ENCODE data around the gene THAP10. TPM values are rescaled to one million over a fixed set of nuclear protein-coding genes. Genes with fewer than 3 reads are reported as not detected.
"Not testable (repeated sequence)": the region's sequence is repeated elsewhere in the genome, so short reads cannot be mapped to it uniquely, and the experiment has no call there.

Gene THAP10
- total RNA-seq (1 to 10 TPM; 1.8 to 4.9 (median 4.1) TPM), polyA plus RNA-seq (3.2 TPM)
- long read RNA-seq, donor 1, transcript THAP10-201 (3 exons, 2,399 nt) = major isoform, 13 of 13 reads
- long read RNA-seq, donor 1, partial matches to known transcripts = 0 of 13 reads
- long read RNA-seq, donor 1, other reads (novel, unspliced or antisense) = 0 of 13 reads
- long read RNA-seq, donor 2, partial matches to known transcripts = 0 of 3 reads
- long read RNA-seq, donor 2, other reads (novel, unspliced or antisense) = 0 of 3 reads
- long read RNA-seq, donor 3, transcript THAP10-201 (3 exons, 2,399 nt) = major isoform, 14 of 15 reads
- long read RNA-seq, donor 3, partial matches to known transcripts = 0 of 15 reads
- long read RNA-seq, donor 3, other reads (novel, unspliced or antisense) = 0 of 15 reads
- long read RNA-seq, donor 4, transcript THAP10-201 (3 exons, 2,399 nt) = major isoform, 7 of 7 reads
- long read RNA-seq, donor 4, partial matches to known transcripts = 0 of 7 reads
- long read RNA-seq, donor 4, other reads (novel, unspliced or antisense) = 0 of 7 reads

DNA sequence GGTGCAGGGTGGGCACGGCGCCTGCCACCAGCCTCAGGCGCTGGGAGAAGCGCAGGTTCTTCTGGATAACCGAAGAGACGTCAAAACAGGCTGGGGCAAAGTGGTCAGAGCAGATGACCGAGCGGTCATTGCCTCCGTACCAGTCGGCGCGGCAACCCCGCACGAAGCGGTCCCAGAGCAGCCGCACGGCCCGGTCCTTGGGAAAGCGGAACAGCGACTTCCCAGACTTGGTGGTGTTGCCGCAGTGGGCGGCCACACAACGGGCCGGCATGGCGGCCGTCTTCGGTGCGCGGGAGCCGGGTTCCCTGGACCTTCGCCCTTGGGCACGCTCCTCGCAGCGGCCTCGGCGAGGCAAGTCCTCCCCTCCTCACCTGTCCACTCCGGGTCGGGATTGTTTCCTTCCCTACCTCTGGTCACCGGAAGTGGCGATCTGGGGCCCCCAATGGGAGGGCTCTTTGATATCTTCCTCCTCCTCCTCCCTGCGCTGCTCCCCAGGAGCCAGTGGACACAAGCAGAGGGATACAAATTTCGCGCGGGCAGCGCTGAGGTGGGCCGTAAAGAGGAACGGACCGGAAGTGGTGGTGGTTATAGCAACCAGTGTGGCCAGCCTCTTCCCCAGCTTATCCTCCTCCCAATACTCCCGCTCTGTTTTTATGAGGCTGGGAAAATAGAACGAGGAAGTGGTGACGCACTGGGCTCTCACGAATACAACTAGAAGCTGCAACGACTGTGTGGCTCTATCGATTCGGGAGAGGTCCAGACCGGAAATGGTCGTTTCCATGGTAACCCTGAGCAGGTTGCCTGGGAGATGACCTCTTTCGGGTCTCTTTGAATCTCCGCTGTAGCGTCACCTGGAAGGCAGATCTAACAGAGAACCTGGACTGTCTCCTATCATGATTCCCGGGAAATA is at the start of gene THAP10, which contains the start of gene LRRC49:
Gene THAP10, minus strand, starts transcription at position 432 of the 910 bp plus-strand sequence. Its CDS starts 161 bp downstream, at position 271.
Gene LRRC49, plus strand, starts transcription at position 825 of the 910 bp plus-strand sequence. Its CDS starts 69 bp downstream, at position 894.
- Histone ChIP-seq H3K9me3 (ENCODE audit: control insufficient read depth, low read length) (no peaks in the 10 kb centered on the region), H3K27ac (ENCODE audit: low read length) (peak within 1 kb of the TSS; percentile 71), H3K4me1 (ENCODE audit: control insufficient read depth, insufficient read depth, low read length) (no peaks in the 10 kb centered on the region), H3K27me3 (ENCODE audit: control insufficient read depth, insufficient read depth) (no peaks in the 10 kb centered on the region), H3K4me3 (ENCODE audit: low read length) (peak within 1 kb of the TSS; percentile 85)
- intact Hi-C loops (cut with DNase I) = loop anchor here in 2 of 4 donors (10.0 kb wide), 1 partner anchor 213 kb away; no protein-coding TSS in a partner anchor
- WGBS = under 1% methylated on average over 61 of the region's 61 CpGs
- ATAC-seq (peak; percentile 99), DNase-seq (peak; percentile 90 to 96 (median 93))

DNA sequence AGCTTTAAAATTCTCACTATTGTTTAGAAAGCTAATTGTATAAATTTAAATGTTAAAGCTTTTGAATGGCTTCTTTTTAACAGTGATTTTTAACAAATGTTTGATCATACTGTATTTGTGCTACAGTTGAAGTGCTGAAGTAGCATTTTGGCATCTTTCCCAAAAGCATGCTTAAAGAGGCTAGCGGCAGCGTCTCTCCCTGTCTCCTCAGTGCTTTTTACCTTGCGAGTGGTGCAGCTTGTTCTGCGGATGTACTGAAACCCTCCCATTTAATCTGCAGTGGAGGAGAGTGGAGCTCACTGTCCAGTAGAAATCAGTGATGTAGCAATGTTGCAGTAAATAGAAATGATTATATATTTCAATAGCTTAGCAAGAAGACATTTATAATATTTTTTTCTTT is 44.1 kb upstream of the THAP10 start:
- Histone ChIP-seq H3K4me1 (ENCODE audit: control insufficient read depth, insufficient read depth, low read length) (peaks cover 2% of the 10 kb centered on the region), H3K27me3 (ENCODE audit: control insufficient read depth, insufficient read depth) (no peaks in the 10 kb centered on the region), H3K4me3 (ENCODE audit: low read length) (peak overlapping the region; percentile 52), H3K27ac (ENCODE audit: low read length) (peak overlapping the region; percentile 52), H3K9me3 (ENCODE audit: control insufficient read depth, low read length) (no peaks in the 10 kb centered on the region)
- intact Hi-C loops (cut with DNase I) = no loop called here
- DNase-seq = no peak
- WGBS = 41% methylated on average over 4 of the region's 4 CpGs
- ATAC-seq = peak; percentile 53 to 68

DNA sequence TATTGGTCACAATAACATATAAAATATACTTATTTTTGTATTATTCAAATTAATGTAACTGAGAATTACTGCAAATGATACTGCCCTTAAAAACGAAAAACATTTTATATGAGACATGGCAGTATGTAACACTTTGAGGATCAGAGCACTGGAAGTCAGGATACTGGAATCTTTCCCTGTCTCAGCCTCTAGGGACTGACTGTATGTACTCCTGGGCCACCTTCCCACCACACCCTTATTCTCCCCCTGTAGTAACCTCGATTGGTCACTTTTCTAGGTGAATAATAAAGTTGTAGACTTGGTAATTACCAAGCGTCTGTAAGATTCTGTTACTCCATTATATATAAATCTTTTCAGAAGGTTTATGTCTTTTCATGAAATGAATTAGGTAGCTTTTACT is 43.4 kb upstream of the THAP10 start:
- H3K9me3 ChIP-seq (ENCODE audit: control insufficient read depth, low read length) = no peaks in the 10 kb centered on the region
- no peak overlapping the region for H3K4me3 ChIP-seq (ENCODE audit: low read length)
- 90% methylated on average over 3 of the region's 3 CpGs for WGBS
- intact Hi-C loops (cut with DNase I) = no loop called here
- ATAC-seq = peak in 1 of 2 donors; percentile 48
- no peak overlapping the region for H3K27ac ChIP-seq (ENCODE audit: low read length)
- no peaks in the 10 kb centered on the region for H3K27me3 ChIP-seq (ENCODE audit: control insufficient read depth, insufficient read depth)
- peaks cover 2% of the 10 kb centered on the region for H3K4me1 ChIP-seq (ENCODE audit: control insufficient read depth, insufficient read depth, low read length)
- DNase-seq = no peak

DNA sequence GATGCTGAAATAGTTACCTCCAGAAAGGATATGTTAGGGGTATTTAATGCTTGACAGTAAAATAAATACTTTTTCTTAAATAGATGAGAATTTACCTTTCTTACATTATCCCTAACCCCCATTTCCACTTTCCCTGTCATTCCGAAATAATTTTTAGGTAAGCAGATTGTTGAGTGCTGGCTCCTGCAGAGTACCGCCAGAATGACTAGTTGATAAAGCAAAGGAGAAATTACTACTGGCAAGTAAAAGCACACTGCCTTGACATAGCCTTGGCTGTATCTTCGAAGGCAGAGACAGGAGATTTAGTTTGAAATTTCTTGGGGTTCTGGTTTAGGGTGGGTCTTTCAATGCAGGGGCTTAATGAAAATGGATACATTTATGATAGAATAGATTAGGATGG is 41.2 kb upstream of the THAP10 start:
- Histone ChIP-seq H3K27ac (ENCODE audit: low read length) (no peak overlapping the region), H3K4me3 (ENCODE audit: low read length) (no peak overlapping the region), H3K4me1 (ENCODE audit: control insufficient read depth, insufficient read depth, low read length) (peaks cover 2% of the 10 kb centered on the region), H3K9me3 (ENCODE audit: control insufficient read depth, low read length) (no peaks in the 10 kb centered on the region), H3K27me3 (ENCODE audit: control insufficient read depth, insufficient read depth) (no peaks in the 10 kb centered on the region)
- no peak for DNase-seq
- 79% methylated on average over 3 of the region's 3 CpGs for WGBS
- ATAC-seq = no peak
- intact Hi-C loops (cut with DNase I) = no loop called here

DNA sequence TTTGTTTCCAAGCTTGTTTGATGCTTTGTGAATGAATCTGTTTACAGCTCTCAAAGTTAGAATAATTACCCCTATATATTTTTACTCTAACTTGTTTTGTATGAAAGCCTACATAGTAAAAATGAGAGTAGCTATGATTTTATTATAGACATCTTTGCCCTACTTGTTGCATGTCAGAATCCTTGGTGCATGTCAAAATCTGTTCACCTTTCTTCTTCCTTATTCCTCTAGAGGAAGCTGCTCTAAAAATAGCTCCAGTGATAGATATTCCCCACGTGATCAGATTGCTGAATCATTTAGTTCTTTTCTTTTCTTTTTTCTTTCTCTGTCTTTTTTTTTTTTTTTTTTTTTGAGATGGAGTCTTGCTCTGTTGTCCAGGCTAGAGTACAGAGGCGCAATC is 40.2 kb upstream of the THAP10 start:
- DNase-seq (no peak), ATAC-seq (no peak)
- H3K9me3 ChIP-seq (ENCODE audit: control insufficient read depth, low read length) = no peaks in the 10 kb centered on the region
- no peaks in the 10 kb centered on the region for H3K27me3 ChIP-seq (ENCODE audit: control insufficient read depth, insufficient read depth)
- H3K27ac ChIP-seq (ENCODE audit: low read length) = no peak overlapping the region
- H3K4me3 ChIP-seq (ENCODE audit: low read length) = no peak overlapping the region
- H3K4me1 ChIP-seq (ENCODE audit: control insufficient read depth, insufficient read depth, low read length) = peaks cover 2% of the 10 kb centered on the region
- WGBS = 64% methylated on average over 2 of the region's 2 CpGs
- intact Hi-C loops (cut with DNase I) = no loop called here

DNA sequence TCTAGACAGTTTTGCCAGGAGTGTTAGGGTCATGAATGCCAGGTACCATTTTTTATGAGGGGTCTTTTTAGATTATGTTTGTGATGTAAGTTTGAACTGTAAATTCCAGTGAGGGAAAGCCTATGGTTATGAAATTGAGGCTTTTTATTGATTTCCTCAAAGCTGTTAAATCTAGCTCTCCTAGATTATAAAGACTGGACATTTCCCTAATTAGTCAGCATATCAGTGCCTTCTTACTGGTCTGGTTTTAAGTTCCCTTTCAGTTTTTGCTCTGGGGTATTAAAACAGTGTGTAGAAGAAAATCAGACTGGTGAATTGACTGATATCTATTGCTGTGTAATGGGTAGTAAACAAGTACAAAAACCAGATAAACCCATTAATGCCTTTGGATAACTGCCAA is 39.6 kb upstream of the THAP10 start:
- DNase-seq (no peak), ATAC-seq (no peak)
- H3K4me3 ChIP-seq (ENCODE audit: low read length) = no peak overlapping the region
- intact Hi-C loops (cut with DNase I) = no loop called here
- no peak overlapping the region for H3K27ac ChIP-seq (ENCODE audit: low read length)
- peaks cover 2% of the 10 kb centered on the region for H3K4me1 ChIP-seq (ENCODE audit: control insufficient read depth, insufficient read depth, low read length)
- no peaks in the 10 kb centered on the region for H3K9me3 ChIP-seq (ENCODE audit: control insufficient read depth, low read length)
- no peaks in the 10 kb centered on the region for H3K27me3 ChIP-seq (ENCODE audit: control insufficient read depth, insufficient read depth)

DNA sequence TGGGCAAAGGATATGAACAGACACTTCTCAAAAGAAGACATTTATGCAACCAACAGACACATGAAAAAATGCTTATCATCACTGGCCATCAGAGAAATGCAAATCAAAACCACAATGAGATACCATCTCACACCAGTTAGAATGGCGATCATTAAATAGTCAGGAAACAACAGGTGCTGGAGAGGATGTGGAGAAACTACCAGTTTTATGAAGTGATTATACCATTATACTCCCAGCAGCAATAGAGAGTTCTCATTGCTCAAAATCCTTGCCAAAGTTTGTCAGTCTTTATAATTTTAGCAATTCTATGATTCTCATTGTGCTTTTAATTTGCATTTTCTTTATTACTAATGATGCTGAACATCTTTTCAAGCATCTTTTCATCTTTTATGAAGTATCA is 34.7 kb upstream of the THAP10 start:
- H3K9me3 ChIP-seq (ENCODE audit: control insufficient read depth, low read length); H3K4me3 ChIP-seq (ENCODE audit: low read length); H3K4me1 ChIP-seq (ENCODE audit: control insufficient read depth, insufficient read depth, low read length); DNase-seq; intact Hi-C loops (cut with DNase I); H3K27me3 ChIP-seq (ENCODE audit: control insufficient read depth, insufficient read depth); H3K27ac ChIP-seq (ENCODE audit: low read length); ATAC-seq: not testable (repeated sequence)
- WGBS = 86% methylated on average over 1 of the region's 1 CpG

DNA sequence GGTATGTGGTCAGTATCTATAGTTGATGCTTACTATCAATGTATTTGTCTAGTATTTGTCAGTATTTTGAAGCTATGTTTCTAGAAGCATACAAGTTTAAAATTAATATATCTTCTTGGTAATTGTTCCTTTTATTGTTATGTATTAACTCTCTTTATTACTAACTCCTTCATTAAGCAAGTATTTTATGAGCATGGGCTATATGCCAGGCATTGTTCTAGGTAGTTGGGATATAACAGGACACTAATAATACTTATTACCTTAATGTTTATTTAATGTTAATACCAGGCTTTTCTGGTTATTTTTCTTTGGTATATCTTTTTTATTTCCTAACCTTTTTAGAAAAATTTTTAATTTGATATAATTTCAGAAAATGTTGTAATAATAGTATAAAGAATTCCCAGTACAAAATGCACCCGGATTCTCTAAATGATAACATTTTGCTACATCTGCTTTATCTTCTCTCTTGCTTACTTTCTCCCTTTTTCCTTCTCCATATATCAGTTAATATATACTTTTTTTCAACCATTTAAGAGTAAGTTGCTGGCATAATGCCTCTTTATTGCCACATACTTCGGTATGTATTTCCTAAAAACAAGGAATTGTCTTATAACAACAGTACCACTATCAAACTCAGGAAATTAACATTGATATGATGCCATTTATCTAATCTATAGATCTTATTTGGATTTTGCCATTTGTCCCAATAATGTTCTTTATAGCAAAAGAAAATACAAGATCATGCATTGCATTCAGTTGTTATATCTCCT is 31.3 kb upstream of the THAP10 start:
- H3K4me3 ChIP-seq (ENCODE audit: low read length) = no peak overlapping the region

DNA sequence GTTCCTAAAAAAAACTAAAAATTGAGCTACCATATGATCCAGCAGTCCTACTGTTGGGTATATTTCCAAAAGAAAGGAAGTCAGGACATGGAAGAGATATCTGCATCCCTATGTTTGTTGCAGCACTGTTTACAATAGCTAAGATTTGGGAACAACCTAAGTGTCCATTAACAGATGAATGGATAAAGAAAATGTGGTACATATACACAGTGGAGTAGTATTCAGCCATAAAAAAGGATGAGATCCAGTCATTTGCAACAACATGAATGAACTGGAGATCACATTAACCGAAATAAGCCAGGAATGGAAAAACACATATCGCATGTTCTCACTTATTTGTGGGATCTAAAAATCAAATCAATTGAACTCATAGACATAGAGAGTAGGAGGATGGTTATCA is 29.9 kb upstream of the THAP10 start:
- H3K9me3 ChIP-seq (ENCODE audit: control insufficient read depth, low read length) = no peaks in the 10 kb centered on the region
- no peaks in the 10 kb centered on the region for H3K27me3 ChIP-seq (ENCODE audit: control insufficient read depth, insufficient read depth)
- no peaks in the 10 kb centered on the region for H3K4me1 ChIP-seq (ENCODE audit: control insufficient read depth, insufficient read depth, low read length)
- WGBS = 99% methylated on average over 2 of the region's 2 CpGs
- H3K27ac ChIP-seq (ENCODE audit: low read length) = no peak overlapping the region
- intact Hi-C loops (cut with DNase I) = no loop called here
- ATAC-seq = no peak
- no peak overlapping the region for H3K4me3 ChIP-seq (ENCODE audit: low read length)
- DNase-seq = no peak

More for the DNA sequence above, 31.3 kb upstream of the THAP10 start:
- H3K9me3 ChIP-seq (ENCODE audit: control insufficient read depth, low read length) = no peaks in the 10 kb centered on the region
- DNase-seq (no peak), ATAC-seq (no peak)
- H3K27ac ChIP-seq (ENCODE audit: low read length) = no peak overlapping the region
- no peaks in the 10 kb centered on the region for H3K27me3 ChIP-seq (ENCODE audit: control insufficient read depth, insufficient read depth)
- WGBS = 71% methylated on average over 2 of the region's 2 CpGs
- intact Hi-C loops (cut with DNase I) = no loop called here
- H3K4me1 ChIP-seq (ENCODE audit: control insufficient read depth, insufficient read depth, low read length) = no peaks in the 10 kb centered on the region

DNA sequence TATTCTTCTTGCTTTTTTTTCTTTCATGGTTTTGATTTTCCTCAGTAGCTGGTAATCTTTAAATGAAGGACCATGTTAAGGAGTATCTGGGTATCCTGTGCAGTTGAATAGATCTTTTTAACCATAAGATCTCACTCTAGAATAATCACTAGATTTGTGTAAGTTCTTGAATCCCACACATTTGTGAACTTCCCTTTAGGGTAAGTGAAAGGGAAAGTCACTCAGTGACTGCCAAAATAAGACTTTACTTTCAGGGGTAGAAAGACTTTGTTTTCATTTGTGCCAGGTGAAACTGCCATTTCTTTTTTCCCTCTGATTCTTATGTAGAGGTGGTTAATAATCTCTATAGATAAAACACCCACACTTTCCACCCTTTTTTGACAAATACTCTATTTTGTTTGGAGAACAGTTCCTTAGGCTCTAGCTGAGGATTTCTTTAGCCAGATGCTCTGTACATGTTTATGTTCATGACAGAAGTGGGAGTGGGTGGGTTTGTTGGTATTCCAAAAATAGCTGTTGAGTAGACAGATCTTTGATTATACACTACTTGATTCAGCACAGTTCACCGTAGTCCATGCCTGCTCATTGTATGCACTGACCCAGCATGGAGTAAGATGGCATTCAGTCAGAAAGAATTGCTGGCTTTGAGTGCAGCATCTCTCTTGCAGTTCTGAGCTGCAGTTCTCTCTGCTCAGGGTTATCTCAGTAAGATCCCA is 28.9 kb upstream of the THAP10 start:
- no peak for DNase-seq
- Histone ChIP-seq H3K4me1 (ENCODE audit: control insufficient read depth, insufficient read depth, low read length) (no peaks in the 10 kb centered on the region), H3K27me3 (ENCODE audit: control insufficient read depth, insufficient read depth) (no peaks in the 10 kb centered on the region), H3K4me3 (ENCODE audit: low read length) (no peak overlapping the region), H3K9me3 (ENCODE audit: control insufficient read depth, low read length) (no peaks in the 10 kb centered on the region), H3K27ac (ENCODE audit: low read length) (no peak overlapping the region)
- 28% methylated on average over 1 of the region's 1 CpG for WGBS
- no peak for ATAC-seq
- intact Hi-C loops (cut with DNase I) = no loop called here

Data from right cardiac atrium (tissue), 5 donors.